ENCODE measurements around the gene ZNF25. TPM values are rescaled to one million over a fixed set of nuclear protein-coding genes. Genes with fewer than 3 reads are reported as not detected.
"Not testable (repeated sequence)": the region's sequence is repeated elsewhere in the genome, so short reads cannot be mapped to it uniquely, and the experiment has no call there.

Gene ZNF25
- polyA plus RNA-seq, 10 donors: 10.3 to 20.4 (median 13.3) TPM

- no peak for DNase-seq
Measured at GRCh38 chr10:37952043-37952755, 24.2 kb downstream of the ZNF25 start.

GRCh38 chr10:37948210-37948609 lies 28.2 kb downstream of the ZNF25 start:
- no peak for DNase-seq

GRCh38 chr10:37947526-37947925 lies 28.9 kb downstream of the ZNF25 start:
- DNase-seq: no peak

- no peak for DNase-seq
Measured at GRCh38 chr10:37937864-37938263, 38.6 kb downstream of the ZNF25 start.

- peak in 1 of 3 donors; percentile 4 for DNase-seq
Measured at GRCh38 chr10:37934791-37935190, 41.7 kb downstream of the ZNF25 start.

- no peak for DNase-seq
Measured at GRCh38 chr10:37930423-37930822, 46.0 kb downstream of the ZNF25 start.

- not testable (repeated sequence) for DNase-seq
Measured at GRCh38 chr10:37908165-37908564, 68.3 kb downstream of the ZNF25 start.

- DNase-seq: no peak
Measured at GRCh38 chr10:37906382-37906781, 70.1 kb downstream of the ZNF25 start.

Other genes starting within 250 kb of the ZNF25 start
- gene ZNF248, start 119.0 kb downstream of the ZNF25 start, polyA plus RNA-seq (ENCODE audit: insufficient read length in 10 of 10): 10 to 100 TPM; 14.1 to 23.7 (median 16.9) TPM
- 10 to 100 TPM; 13.0 to 21.6 (median 17.3) TPM for gene ZNF33A, start 34.0 kb upstream of the ZNF25 start, polyA plus RNA-seq (ENCODE audit: insufficient read length in 10 of 10)
- gene ZNF37A, start 117.7 kb upstream of the ZNF25 start, polyA plus RNA-seq (ENCODE audit: insufficient read length in 10 of 10): 10 to 100 TPM in 3 of 10 donors, 1 to 10 TPM in 7; 6.1 to 10.8 (median 9.7) TPM

All from muscle of back (tissue), 11 donors.